Kidney epithelial cell (primary cell): ENCODE data around the gene PRSS16. TPM values are rescaled to one million over a fixed set of nuclear protein-coding genes. Genes with fewer than 3 reads are reported as not detected.

Source experiments
- DNase-seq: peaks from one replicate; pipeline ENCODE4 v3.0.0-alpha.2; 2010; ENCODE audit warnings: low read depth
- H3K27me3 ChIP-seq: 2 replicates; pipeline ENCODE4 v1.6.0; 2011; ENCODE audit warnings: low read length; ENCODE audit not compliant: control insufficient read depth, insufficient read depth
- H3K36me3 ChIP-seq: 2 replicates; pipeline ENCODE4 v1.5.1; 2011; ENCODE audit warnings: low read length; ENCODE audit not compliant: control insufficient read depth, insufficient read depth
- H3K4me3 ChIP-seq: 2 replicates; pipeline ENCODE4 v1.5.1; 2011; ENCODE audit warnings: low read depth, mild to moderate bottlenecking, control low read depth, low read length
- CTCF ChIP-seq: IDR thresholded peaks from 2 replicates; pipeline ENCODE4 v1.5.1; 2011; ENCODE audit warnings: mild to moderate bottlenecking, moderate library complexity, low read length, control low read depth, inconsistent platforms; ENCODE audit not compliant: insufficient read depth, poor library complexity, severe bottlenecking
- total RNA-seq: library from RNA; depleted of rRNA; stranded (reverse); fragments of >200 nt; gene quantifications from 2 replicates; pipeline ENCODE4 v1.2.3, GENCODE V29; 2015

The PRSS16 gene
- total RNA-seq, 1 donor from 2014 or later = 2.2 TPM

GRCh38 chr6:27228963-27229477 lies 18.5 kb upstream of the PRSS16 start:
- no peak for DNase-seq
- no peaks in the 10 kb centered on the region for H3K27me3 ChIP-seq
- no peak for TF ChIP-seq CTCF
- H3K4me3 ChIP-seq = no peak overlapping the region
- H3K36me3 ChIP-seq = no peaks in the 10 kb centered on the region

GRCh38 chr6:27230758-27231111 lies 16.8 kb upstream of the PRSS16 start:
- no peak for DNase-seq
- no peak overlapping the region for H3K4me3 ChIP-seq
- TF ChIP-seq CTCF = no peak
- no peaks in the 10 kb centered on the region for H3K36me3 ChIP-seq
- H3K27me3 ChIP-seq = no peaks in the 10 kb centered on the region

GRCh38 chr6:27234576-27234975 lies 12.9 kb upstream of the PRSS16 start:
- no peak for DNase-seq
- Histone ChIP-seq H3K36me3 (no peaks in the 10 kb centered on the region), H3K27me3 (peaks cover 8% of the 10 kb centered on the region), H3K4me3 (no peak overlapping the region)
- TF ChIP-seq CTCF = no peak

- TF ChIP-seq CTCF = no peak
- Histone ChIP-seq H3K27me3 (peaks cover 8% of the 10 kb centered on the region), H3K4me3 (no peak overlapping the region), H3K36me3 (no peaks in the 10 kb centered on the region)
- DNase-seq = no peak
Observed at GRCh38 chr6:27237089-27237803, 10.3 kb upstream of the PRSS16 start.

- no peak for DNase-seq
- peaks cover 10% of the 10 kb centered on the region for H3K27me3 ChIP-seq
- H3K4me3 ChIP-seq = peak overlapping the region; percentile 8
- H3K36me3 ChIP-seq = no peaks in the 10 kb centered on the region
- no peak for TF ChIP-seq CTCF
Observed at GRCh38 chr6:27238010-27238983, 9.2 kb upstream of the PRSS16 start.
